MM.1S (cell line): ENCODE results near the gene ARAP3.

Experiments
- DNase-seq: peaks from one replicate; pipeline ENCODE4 v3.0.0-alpha.2; 2015
- H2AFZ ChIP-seq: fragments of 300-600 bp; sonication (generic); 2 replicates; pipeline ENCODE4 v1.6.0; 2016; ENCODE audit warnings: antibody characterized with exemption, low read length
- H3F3A ChIP-seq: fragments of 300-600 bp; sonication (generic); 2 replicates; pipeline ENCODE4 v1.6.1; 2016; ENCODE audit warnings: mild to moderate bottlenecking, antibody characterized with exemption, low read length, moderate library complexity, mixed read lengths; ENCODE audit not compliant: insufficient read depth
- H3K27ac ChIP-seq: fragments of 300-600 bp; sonication (generic); 2 replicates; pipeline ENCODE4 v1.5.1; 2016; ENCODE audit warnings: mild to moderate bottlenecking, low read length
- H3K27me3 ChIP-seq: fragments of 300-600 bp; sonication (generic); replicated peaks from 2 replicates; pipeline ENCODE4 v1.6.0; 2016; ENCODE audit warnings: low read length; ENCODE audit not compliant: insufficient read depth
- H3K36me3 ChIP-seq: fragments of 300-600 bp; sonication (generic); replicated peaks from 2 replicates; pipeline ENCODE4 v1.6.1; 2016; ENCODE audit warnings: mild to moderate bottlenecking, low read length, mixed read lengths; ENCODE audit not compliant: insufficient read depth
- H3K4me1 ChIP-seq: fragments of 300-600 bp; sonication (generic); 2 replicates; pipeline ENCODE4 v1.6.1; 2016; ENCODE audit warnings: low read length, mixed read lengths
- H3K4me2 ChIP-seq: fragments of 300-600 bp; sonication (generic); 2 replicates; pipeline ENCODE4 v1.6.0; 2016; ENCODE audit warnings: low read depth, low read length
- H3K4me3 ChIP-seq: fragments of 300-600 bp; sonication (generic); 2 replicates; pipeline ENCODE4 v1.5.1; 2016; ENCODE audit warnings: low read length, mixed read lengths
- H3K79me2 ChIP-seq: fragments of 300-600 bp; sonication (generic); 2 replicates; pipeline ENCODE4 v1.6.1; 2016; ENCODE audit warnings: mixed run types, low read length, mixed read lengths
- H3K9ac ChIP-seq: fragments of 300-600 bp; sonication (generic); 2 replicates; pipeline ENCODE4 v1.6.1; 2016; ENCODE audit warnings: low read length, mixed read lengths
- H3K9me2 ChIP-seq: fragments of 300-600 bp; sonication (generic); replicated peaks from 2 replicates; pipeline ENCODE4 v1.6.1; 2016; ENCODE audit warnings: mild to moderate bottlenecking, low read length, mixed read lengths; ENCODE audit not compliant: insufficient read depth
- H3K9me3 ChIP-seq: fragments of 300-600 bp; sonication (generic); replicated peaks from 2 replicates; pipeline ENCODE4 v1.6.1; 2016; ENCODE audit warnings: mild to moderate bottlenecking, low read length, mixed read lengths; ENCODE audit not compliant: insufficient read depth
- H4K20me1 ChIP-seq: fragments of 300-600 bp; sonication (generic); 2 replicates; pipeline ENCODE4 v1.6.1; 2016; ENCODE audit warnings: mild to moderate bottlenecking, low read length, moderate library complexity, mixed read lengths; ENCODE audit not compliant: insufficient read depth
- EZH2 ChIP-seq: fragments of 300-600 bp; sonication (generic); optimal IDR thresholded peaks from 2 replicates; pipeline ENCODE3; 2017; ENCODE audit warnings: low read depth, mild to moderate bottlenecking, antibody characterized with exemption, low read length, mixed read lengths
- EZH2phosphoT487 ChIP-seq: fragments of 300-600 bp; sonication (generic); IDR thresholded peaks from 2 replicates; pipeline ENCODE4 v1.6.1; 2018; ENCODE audit warnings: antibody characterized with exemption, low read length
- TF ChIP-seq, protein P1 (sequence below): fragments of 300-600 bp; sonication (generic); IDR thresholded peaks from 2 replicates; pipeline ENCODE4 v1.5.1; 2016; ENCODE audit warnings: antibody characterized with exemption, low read length, mixed read lengths

ARAP3 gene

DNA sequence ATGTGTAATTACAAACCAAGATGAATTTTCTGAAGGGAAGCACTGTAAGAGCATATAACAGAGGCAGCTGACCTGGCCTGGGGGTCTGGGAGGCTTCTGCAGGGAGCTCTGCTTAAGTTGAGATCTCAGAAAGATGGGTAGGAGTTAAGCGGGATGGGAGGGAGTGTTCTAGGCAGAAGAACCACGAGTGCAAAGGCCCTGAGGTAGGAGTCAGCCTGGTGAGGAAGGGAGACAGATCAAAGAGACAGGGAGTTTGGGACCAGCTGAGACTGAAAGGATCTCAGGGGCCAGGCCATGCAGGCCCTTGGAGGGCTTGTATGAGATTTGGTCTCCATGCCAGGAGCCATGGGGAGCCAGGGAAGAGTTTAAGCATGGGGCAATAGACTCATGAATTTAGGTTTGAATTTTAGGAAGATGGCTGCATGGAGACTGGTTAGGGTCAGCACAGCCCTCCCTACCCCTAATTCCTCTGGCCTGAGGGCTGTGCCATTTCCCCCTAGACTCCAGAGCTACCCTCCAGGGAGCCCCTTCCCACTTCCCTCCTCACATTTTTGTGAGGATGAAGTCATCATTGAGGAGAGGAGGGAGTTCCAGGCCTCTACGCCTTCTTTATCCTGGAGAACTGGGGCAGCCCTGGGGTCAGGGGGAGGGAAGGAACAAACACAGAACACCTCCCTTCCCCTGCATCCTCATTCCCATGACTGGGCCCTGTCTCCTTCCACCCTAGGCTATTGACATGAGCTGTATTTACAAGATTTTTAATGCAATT lies 4.8 kb upstream of the ARAP3 start:
- no peaks in the 10 kb centered on the region for H4K20me1 ChIP-seq
- H3K9me2 ChIP-seq: no peaks in the 10 kb centered on the region
- no peak overlapping the region for H3K4me3 ChIP-seq
- no peaks in the 10 kb centered on the region for H3K79me2 ChIP-seq
- no peak for DNase-seq
- H3K9ac ChIP-seq: no peak overlapping the region
- H3K27me3 ChIP-seq: peaks cover 8% of the 10 kb centered on the region; the same call in 1 of the 2 replicates
- no peak overlapping the region for H3K27ac ChIP-seq
- H3K9me3 ChIP-seq: no peaks in the 10 kb centered on the region
- TF ChIP-seq EZH2phosphoT487 (no peak), EZH2 (no peak)
- TF ChIP-seq, protein P1, sequence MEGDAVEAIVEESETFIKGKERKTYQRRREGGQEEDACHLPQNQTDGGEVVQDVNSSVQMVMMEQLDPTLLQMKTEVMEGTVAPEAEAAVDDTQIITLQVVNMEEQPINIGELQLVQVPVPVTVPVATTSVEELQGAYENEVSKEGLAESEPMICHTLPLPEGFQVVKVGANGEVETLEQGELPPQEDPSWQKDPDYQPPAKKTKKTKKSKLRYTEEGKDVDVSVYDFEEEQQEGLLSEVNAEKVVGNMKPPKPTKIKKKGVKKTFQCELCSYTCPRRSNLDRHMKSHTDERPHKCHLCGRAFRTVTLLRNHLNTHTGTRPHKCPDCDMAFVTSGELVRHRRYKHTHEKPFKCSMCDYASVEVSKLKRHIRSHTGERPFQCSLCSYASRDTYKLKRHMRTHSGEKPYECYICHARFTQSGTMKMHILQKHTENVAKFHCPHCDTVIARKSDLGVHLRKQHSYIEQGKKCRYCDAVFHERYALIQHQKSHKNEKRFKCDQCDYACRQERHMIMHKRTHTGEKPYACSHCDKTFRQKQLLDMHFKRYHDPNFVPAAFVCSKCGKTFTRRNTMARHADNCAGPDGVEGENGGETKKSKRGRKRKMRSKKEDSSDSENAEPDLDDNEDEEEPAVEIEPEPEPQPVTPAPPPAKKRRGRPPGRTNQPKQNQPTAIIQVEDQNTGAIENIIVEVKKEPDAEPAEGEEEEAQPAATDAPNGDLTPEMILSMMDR: no peak
- H2AFZ ChIP-seq: no peak overlapping the region
- H3K36me3 ChIP-seq: no peaks in the 10 kb centered on the region
- no peak overlapping the region for H3K4me2 ChIP-seq
- H3F3A ChIP-seq: no peaks in the 10 kb centered on the region
- 0 out of 2 replicates have a peak, but pooled peaks cover 2% of the 10 kb centered on the region for H3K4me1 ChIP-seq

GRCh38 chr5:141685591-141685990 lies 3.6 kb upstream of the ARAP3 start:
- H3K27ac ChIP-seq: no peak overlapping the region

DNA sequence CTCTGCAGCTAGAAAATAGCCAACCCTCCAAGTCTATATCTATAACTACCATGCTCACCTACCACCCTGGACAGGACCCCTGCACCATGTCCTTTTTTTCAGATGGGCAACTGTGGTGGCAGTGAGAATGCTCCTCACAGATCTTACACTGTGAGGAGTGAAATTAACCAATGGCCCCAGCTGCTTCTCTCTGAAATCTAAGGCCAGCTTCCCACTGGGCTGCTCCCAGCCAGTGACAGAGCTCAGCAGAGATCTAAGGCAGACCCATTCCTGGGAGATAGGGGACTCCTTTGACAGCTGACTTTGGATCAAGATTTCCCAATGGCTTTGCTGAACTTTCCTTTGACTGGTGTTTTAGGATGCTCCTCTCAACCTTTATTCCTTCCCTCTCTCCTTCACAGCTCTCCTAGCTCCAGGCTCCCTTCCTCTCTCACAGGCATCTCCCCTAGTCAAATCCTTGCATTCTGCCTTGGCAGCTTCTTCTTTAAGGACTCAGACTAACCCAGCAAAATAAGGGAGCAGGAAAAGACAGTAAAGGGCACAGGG lies 1.6 kb upstream of the ARAP3 start:
- no peaks in the 10 kb centered on the region for H3K9me3 ChIP-seq
- DNase-seq: no peak
- H3F3A ChIP-seq: no peaks in the 10 kb centered on the region
- peaks cover 13% of the 10 kb centered on the region; the same call in 1 of the 2 replicates for H3K27me3 ChIP-seq
- H3K4me1 ChIP-seq: no peaks in the 10 kb centered on the region
- no peak overlapping the region for H3K4me2 ChIP-seq
- TF ChIP-seq, protein P1: no peak
- TF ChIP-seq EZH2 (no peak), EZH2phosphoT487 (no peak)
- no peaks in the 10 kb centered on the region for H3K79me2 ChIP-seq
- no peak overlapping the region for H3K27ac ChIP-seq
- no peak overlapping the region for H2AFZ ChIP-seq
- H3K9me2 ChIP-seq: no peaks in the 10 kb centered on the region
- H3K9ac ChIP-seq: no peak overlapping the region
- no peaks in the 10 kb centered on the region for H4K20me1 ChIP-seq
- no peaks in the 10 kb centered on the region for H3K36me3 ChIP-seq
- no peak overlapping the region for H3K4me3 ChIP-seq

More at GRCh38 chr5:141685591-141685990, 3.6 kb upstream of the ARAP3 start:
- no peak overlapping the region for H3K9ac ChIP-seq
- no peaks in the 10 kb centered on the region for H3F3A ChIP-seq
- no peaks in the 10 kb centered on the region for H3K9me2 ChIP-seq
- H3K4me3 ChIP-seq: no peak overlapping the region
- DNase-seq: no peak
- H3K79me2 ChIP-seq: no peaks in the 10 kb centered on the region
- H2AFZ ChIP-seq: no peak overlapping the region
- no peaks in the 10 kb centered on the region for H4K20me1 ChIP-seq
- H3K27me3 ChIP-seq: peaks cover 13% of the 10 kb centered on the region; the same call in 1 of the 2 replicates
- no peaks in the 10 kb centered on the region for H3K9me3 ChIP-seq
- H3K4me2 ChIP-seq: no peak overlapping the region
- TF ChIP-seq, protein P1: no peak
- TF ChIP-seq EZH2phosphoT487 (no peak), EZH2 (no peak)
- H3K4me1 ChIP-seq: no peaks in the 10 kb centered on the region
- no peaks in the 10 kb centered on the region for H3K36me3 ChIP-seq
